DOHH2 (cell line): ENCODE measurements around the gene AXDND1.

ENCODE experiments used
- EZH2phosphoT487 ChIP-seq: fragments of 200-600 bp; sonication (generic); IDR thresholded peaks from 2 replicates; pipeline ENCODE4 v1.6.1; 2017; ENCODE audit warnings: borderline replicate concordance, mild to moderate bottlenecking, antibody characterized with exemption, low read length, moderate library complexity, mixed read lengths
- TF ChIP-seq, protein P1 (sequence below): fragments of 200-600 bp; sonication (generic); IDR thresholded peaks from one replicate; pipeline ENCODE4 v1.5.1; 2014; ENCODE audit warnings: antibody characterized with exemption, mild to moderate bottlenecking, low read depth, low read length; ENCODE audit not compliant: poor library complexity, severe bottlenecking

- TF ChIP-seq, protein P1, sequence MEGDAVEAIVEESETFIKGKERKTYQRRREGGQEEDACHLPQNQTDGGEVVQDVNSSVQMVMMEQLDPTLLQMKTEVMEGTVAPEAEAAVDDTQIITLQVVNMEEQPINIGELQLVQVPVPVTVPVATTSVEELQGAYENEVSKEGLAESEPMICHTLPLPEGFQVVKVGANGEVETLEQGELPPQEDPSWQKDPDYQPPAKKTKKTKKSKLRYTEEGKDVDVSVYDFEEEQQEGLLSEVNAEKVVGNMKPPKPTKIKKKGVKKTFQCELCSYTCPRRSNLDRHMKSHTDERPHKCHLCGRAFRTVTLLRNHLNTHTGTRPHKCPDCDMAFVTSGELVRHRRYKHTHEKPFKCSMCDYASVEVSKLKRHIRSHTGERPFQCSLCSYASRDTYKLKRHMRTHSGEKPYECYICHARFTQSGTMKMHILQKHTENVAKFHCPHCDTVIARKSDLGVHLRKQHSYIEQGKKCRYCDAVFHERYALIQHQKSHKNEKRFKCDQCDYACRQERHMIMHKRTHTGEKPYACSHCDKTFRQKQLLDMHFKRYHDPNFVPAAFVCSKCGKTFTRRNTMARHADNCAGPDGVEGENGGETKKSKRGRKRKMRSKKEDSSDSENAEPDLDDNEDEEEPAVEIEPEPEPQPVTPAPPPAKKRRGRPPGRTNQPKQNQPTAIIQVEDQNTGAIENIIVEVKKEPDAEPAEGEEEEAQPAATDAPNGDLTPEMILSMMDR, result no peak
- no peak for TF ChIP-seq EZH2phosphoT487
These were observed 209.9 kb downstream of the AXDND1 start, which contains the start of gene NPHS2 for GRCh38 chr1:179575497-179576314.
